Upper lobe of left lung (tissue), 6 donors: ENCODE measurements around the gene KDM2B. TPM values are rescaled to one million over a fixed set of nuclear protein-coding genes. Genes with fewer than 3 reads are reported as not detected.

Experiments
- ATAC-seq, 2 donors: fragments of 200-7000 bp; cut with Tn5 transposase; one replicate each; pipeline ENCODE4 v1.9.1; 2022; ENCODE audit warnings: mild to moderate bottlenecking in 2 of 2, moderate library complexity in 2 of 2; ENCODE audit not compliant: low FRiP score in 2 of 2
- DNase-seq, 2 donors: peaks; one replicate each; pipeline ENCODE4 v3.0.0-alpha.2; 2019 to 2020
- H3K27ac ChIP-seq, 4 donors: fragments of 200-600 bp; sonication (generic); one replicate each; pipeline ENCODE4 v1.5.1; 2016 to 2019
- H3K27me3 ChIP-seq, 4 donors: fragments of 200-600 bp; sonication (generic); one replicate each; pipeline ENCODE4 v1.5.1; 2017 to 2019
- H3K36me3 ChIP-seq, 4 donors: fragments of 200-600 bp; sonication (generic); one replicate each; pipeline ENCODE4 v1.5.1; 2016 to 2019
- H3K4me1 ChIP-seq, 4 donors: fragments of 200-600 bp; sonication (generic); one replicate each; pipeline ENCODE4 v1.5.1; 2018 to 2019
- H3K4me3 ChIP-seq, 4 donors: fragments of 200-600 bp; sonication (generic); one replicate each; pipeline ENCODE4 v1.5.1; 2017 to 2019; ENCODE audit warnings: mild to moderate bottlenecking in 2 of 4, moderate library complexity in 1 of 4
- H3K9me3 ChIP-seq, 4 donors: fragments of 200-600 bp; sonication (generic); one replicate each; pipeline ENCODE4 v1.5.1; 2018 to 2019
- EP300 ChIP-seq, 4 donors: sonication (generic); formaldehyde crosslinking; IDR thresholded peaks; one replicate each; pipeline ENCODE4 v1.5.1; 2017; ENCODE audit warnings: antibody characterized with exemption in 4 of 4, control low read depth in 2 of 4
- POLR2A ChIP-seq, 4 donors: fragments of 450-650 bp; IDR thresholded peaks; one replicate each; pipeline ENCODE4 v1.5.1; 2016 to 2017; ENCODE audit warnings: antibody characterized with exemption in 4 of 4, mild to moderate bottlenecking in 2 of 4
- POLR2AphosphoS5 ChIP-seq, 2 donors: sonication (generic); formaldehyde crosslinking; IDR thresholded peaks; one replicate each; pipeline ENCODE4 v1.5.1; 2017; ENCODE audit warnings: antibody characterized with exemption in 2 of 2
- WGBS, 2 donors: methylation state at CpG; one replicate each; pipeline ENCODE4 v1.1.5; 2017 to 2018; 5-methylcytosine and 5-hydroxymethylcytosine counted together
- total RNA-seq, 6 donors: library from RNA; depleted of rRNA in 4 of 6; stranded (reverse); fragments of >200 nt in 4 of 6; gene quantifications; one replicate each; pipeline versions ENCODE4 v1.1.0 to v1.2.1, GENCODE V29; 2016 to 2021
- TF ChIP-seq, protein P1 (sequence below), 6 experiments: fragments of 450-650 bp in 4 of 6; fragments of 200-600 bp in 2 of 6; sonication (generic) in 2 of 6; IDR thresholded peaks; one replicate each; pipeline ENCODE4 v1.5.1; 2016 to 2019; ENCODE audit warnings: antibody characterized with exemption in 6 of 6
- donor health status: DM: no; HTN: no; CAD: no; lungs with moderate emphysema.
- donor health status: DM: no; HTN: yes; CAD: no; lungs with severe emphysema.

Gene KDM2B
- total RNA-seq, 6 donors from 2014 or later = 29.5 to 81.7 (median 34.2) TPM

DNA sequence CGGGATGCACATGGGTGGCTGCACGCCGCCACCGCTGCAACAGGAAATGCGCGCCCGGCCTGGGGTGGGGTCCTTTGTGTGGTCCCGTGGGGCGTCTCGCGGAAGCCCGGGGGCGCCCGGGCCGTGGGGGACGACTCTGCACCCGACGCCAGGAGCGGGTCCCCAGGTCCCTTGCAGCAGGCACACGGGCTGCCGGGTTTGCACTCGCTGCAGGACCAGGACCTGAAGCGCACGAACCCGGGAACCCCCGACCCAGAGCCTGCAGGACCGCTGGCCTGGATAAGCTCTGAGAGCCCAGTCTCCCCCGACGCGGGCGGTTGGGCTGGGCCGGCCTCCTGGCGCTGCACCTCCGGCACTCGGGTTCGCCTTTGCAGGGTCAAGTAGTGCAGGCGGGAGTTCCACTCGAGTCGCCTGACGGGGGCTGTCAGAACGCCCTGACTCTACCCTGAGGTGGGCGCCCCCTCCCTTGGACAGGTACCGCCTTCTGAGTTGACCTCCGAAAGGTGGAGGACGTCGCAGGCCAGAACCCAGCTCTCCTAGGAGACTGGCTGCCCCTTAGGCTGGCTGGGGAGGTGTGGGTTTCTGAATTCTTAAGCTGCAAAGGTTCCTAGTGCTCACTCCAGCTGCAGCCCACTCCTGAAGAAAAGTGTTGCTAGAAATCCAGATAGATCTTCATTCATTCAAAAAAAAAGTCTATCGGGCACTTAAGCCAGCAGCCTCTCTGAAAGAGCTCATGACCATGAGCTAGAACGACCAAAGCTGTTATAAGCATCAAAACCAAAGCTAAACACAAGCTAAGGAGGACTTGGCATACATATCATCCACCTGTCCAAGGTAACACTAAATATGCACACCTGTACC lies 113.0 kb downstream of the KDM2B start:
- no peaks in the 10 kb centered on the region for H3K27me3 ChIP-seq
- TF ChIP-seq EP300 (IDR thresholded peaks at IDR 0.05) (no peak), POLR2A (IDR thresholded peaks at IDR 0.05) (no peak)
- TF ChIP-seq, protein P1, sequence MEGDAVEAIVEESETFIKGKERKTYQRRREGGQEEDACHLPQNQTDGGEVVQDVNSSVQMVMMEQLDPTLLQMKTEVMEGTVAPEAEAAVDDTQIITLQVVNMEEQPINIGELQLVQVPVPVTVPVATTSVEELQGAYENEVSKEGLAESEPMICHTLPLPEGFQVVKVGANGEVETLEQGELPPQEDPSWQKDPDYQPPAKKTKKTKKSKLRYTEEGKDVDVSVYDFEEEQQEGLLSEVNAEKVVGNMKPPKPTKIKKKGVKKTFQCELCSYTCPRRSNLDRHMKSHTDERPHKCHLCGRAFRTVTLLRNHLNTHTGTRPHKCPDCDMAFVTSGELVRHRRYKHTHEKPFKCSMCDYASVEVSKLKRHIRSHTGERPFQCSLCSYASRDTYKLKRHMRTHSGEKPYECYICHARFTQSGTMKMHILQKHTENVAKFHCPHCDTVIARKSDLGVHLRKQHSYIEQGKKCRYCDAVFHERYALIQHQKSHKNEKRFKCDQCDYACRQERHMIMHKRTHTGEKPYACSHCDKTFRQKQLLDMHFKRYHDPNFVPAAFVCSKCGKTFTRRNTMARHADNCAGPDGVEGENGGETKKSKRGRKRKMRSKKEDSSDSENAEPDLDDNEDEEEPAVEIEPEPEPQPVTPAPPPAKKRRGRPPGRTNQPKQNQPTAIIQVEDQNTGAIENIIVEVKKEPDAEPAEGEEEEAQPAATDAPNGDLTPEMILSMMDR (IDR thresholded peaks at IDR 0.05) = no peak
- peak overlapping the region in 3 of 4 donors; percentile 11 to 69 (median 39) for H3K27ac ChIP-seq
- H3K36me3 ChIP-seq = no peaks in the 10 kb centered on the region
- DNase-seq (no peak), ATAC-seq (peak; percentile 32 to 51)
- peak overlapping the region; percentile 36 to 86 (median 80) for H3K4me3 ChIP-seq
- peaks cover 19 to 49% (median 42%) of the 10 kb centered on the region in 4 donors for H3K4me1 ChIP-seq
- 16 to 59% methylated on average over 2 to 20 of the region's 48 CpGs for WGBS, 2 donors
- H3K9me3 ChIP-seq = no peaks in the 10 kb centered on the region

DNA sequence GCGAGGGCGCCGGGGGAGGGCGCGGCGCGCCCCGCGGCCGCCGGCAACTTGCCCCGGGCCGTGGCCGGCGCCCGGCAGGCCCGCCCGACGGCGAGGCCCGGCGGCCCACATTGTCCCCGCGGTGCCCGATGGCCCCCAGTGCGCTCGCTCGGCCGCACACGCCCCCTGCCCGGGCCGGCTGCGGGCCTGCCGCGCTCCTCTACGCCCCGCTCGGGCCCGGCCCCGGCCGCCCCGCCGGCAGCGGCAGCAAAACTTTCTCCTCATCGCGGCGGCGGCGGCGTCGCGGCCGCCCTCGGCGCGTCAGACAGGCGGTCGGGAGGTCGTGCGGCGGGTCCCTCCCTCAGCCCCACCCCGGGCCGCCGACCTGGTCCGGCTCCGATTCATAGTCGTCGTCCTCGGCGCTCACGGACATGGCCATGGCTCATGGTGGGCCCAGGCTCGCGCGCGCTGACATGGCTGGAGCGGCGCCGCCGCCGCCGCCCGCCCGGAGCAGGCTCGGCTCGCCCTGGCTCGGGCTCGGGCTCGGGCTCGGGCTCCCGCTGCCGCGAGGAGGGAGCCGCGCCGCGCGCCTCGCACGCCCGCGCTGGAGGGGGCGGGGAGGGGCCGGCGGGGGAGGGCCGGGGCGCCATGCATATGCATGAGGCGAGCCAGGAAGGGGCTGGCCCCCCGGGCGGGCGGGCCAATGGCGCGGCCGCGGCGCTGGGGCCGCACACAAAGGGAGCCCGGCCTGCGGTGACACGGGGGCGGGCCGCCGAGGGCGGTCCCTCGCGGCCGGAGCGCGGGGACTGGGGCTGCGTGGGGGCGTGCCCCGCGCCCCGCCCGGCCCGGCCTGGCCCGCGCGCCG lies 113.8 kb downstream of the KDM2B start:
- Histone ChIP-seq H3K4me3 (peak overlapping the region; percentile 72 to 86 (median 80)), H3K9me3 (no peaks in the 10 kb centered on the region), H3K27ac (peak overlapping the region; percentile 75 to 90 (median 84)), H3K36me3 (no peaks in the 10 kb centered on the region), H3K27me3 (no peaks in the 10 kb centered on the region), H3K4me1 (peaks cover 17 to 44% (median 38%) of the 10 kb centered on the region in 4 donors)
- ATAC-seq (peak; percentile 92 to 96), DNase-seq (peak; percentile 93 to 99)
- 0 to 1% methylated on average over 6 to 38 of the region's 139 CpGs for WGBS, 2 donors
- peak in 1 of 4 donors; percentile 50 for TF ChIP-seq POLR2A (IDR thresholded peaks at IDR 0.05)
- TF ChIP-seq EP300 (IDR thresholded peaks at IDR 0.05) = no peak
- peak in 1 of 2 donors; percentile 8 for TF ChIP-seq POLR2AphosphoS5 (IDR thresholded peaks at IDR 0.05)
- TF ChIP-seq, protein P1 (IDR thresholded peaks at IDR 0.05) = no peak

DNA sequence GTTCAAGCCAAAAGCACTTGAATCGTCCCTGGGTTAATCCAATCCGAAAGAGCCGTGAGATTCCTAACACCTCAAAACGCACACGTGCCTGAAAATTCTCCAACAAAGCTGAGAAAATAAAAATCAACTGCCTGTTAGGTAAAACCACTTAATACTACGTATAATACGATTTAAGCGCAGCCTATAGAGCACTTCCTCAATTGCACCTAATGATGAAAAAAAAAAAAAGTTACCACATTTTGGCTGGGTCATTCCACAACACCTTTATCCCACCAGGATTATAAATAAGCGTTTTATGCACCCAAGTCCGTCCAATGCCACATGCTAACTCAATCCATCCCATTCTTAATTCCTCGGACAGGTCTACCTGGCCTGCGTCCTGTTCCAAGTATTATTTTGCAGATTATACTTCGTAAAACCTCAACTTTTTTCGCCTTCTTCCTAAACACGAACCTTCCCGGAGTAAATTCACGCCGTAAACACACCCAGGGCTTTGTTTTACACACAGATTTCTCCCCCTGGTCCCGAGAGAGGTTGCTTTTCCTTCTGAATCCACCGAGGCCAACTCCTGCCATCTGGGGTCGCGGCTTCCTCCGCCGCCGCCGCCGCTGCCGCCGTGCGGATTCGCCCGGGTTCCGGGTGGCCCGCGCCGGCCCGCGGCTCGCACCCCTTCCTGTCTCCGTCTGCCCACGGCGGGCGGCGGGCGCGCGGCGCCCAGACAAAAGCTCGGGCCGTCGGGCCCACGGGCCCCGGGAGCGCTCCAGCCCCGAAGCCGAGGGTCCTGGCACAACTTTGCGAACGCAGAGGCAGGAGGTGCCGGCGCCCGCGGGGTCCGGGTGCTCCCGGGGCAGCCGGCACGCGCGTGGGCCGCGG lies 114.7 kb downstream of the KDM2B start:
- H3K4me1 ChIP-seq = peaks cover 17 to 35% (median 32%) of the 10 kb centered on the region in 4 donors
- H3K36me3 ChIP-seq = no peaks in the 10 kb centered on the region
- no peaks in the 10 kb centered on the region for H3K9me3 ChIP-seq
- peak overlapping the region; percentile 49 to 86 (median 80) for H3K4me3 ChIP-seq
- H3K27ac ChIP-seq = peak overlapping the region; percentile 38 to 90 (median 64)
- DNase-seq = peak in 1 of 2 donors; percentile 92
- H3K27me3 ChIP-seq = no peaks in the 10 kb centered on the region
- no peak for TF ChIP-seq POLR2A (IDR thresholded peaks at IDR 0.05)
- TF ChIP-seq, protein P1 (IDR thresholded peaks at IDR 0.05) = no peak
- TF ChIP-seq EP300 (IDR thresholded peaks at IDR 0.05) = no peak
- TF ChIP-seq POLR2AphosphoS5 (IDR thresholded peaks at IDR 0.05) = no peak
- no peak for ATAC-seq
- 17 to 23% methylated on average over 20 to 40 of the region's 70 CpGs for WGBS, 2 donors

DNA sequence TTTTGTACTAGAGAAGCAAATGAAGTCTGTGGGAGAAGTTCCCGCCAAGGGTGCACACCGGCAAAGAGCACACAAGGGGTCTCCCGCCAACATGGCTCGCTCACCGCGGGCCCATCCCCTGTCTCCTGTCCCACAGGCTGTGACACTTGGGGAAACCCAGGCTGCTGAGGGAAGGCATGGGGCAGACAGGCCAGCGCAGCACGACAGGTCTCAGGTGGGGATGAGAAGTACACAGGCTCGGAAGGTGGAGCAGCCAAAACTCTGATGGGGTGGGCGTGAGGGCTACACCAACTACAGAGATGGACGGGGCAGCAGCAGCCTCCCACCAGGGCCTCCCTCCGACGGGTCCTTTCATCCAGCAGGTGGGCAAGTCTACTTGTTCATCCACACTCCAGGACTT lies 116.5 kb downstream of the KDM2B start:
- DNase-seq = peak in 1 of 2 donors; percentile 57
- Histone ChIP-seq H3K36me3 (no peaks in the 10 kb centered on the region), H3K27me3 (no peaks in the 10 kb centered on the region), H3K9me3 (no peaks in the 10 kb centered on the region), H3K4me3 (no peak overlapping the region), H3K4me1 (peaks cover 16 to 25% (median 20%) of the 10 kb centered on the region in 4 donors), H3K27ac (no peak overlapping the region)
- no peak for ATAC-seq
- 95 to 96% methylated on average over 13 of the region's 13 CpGs for WGBS, 2 donors
- TF ChIP-seq POLR2AphosphoS5 (IDR thresholded peaks at IDR 0.05) = no peak
- TF ChIP-seq, protein P1 (IDR thresholded peaks at IDR 0.05) = no peak
- no peak for TF ChIP-seq POLR2A (IDR thresholded peaks at IDR 0.05)
- no peak for TF ChIP-seq EP300 (IDR thresholded peaks at IDR 0.05)
